Measurements from ENCODE around the gene PAPOLB. TPM values are rescaled to one million over a fixed set of nuclear protein-coding genes. Genes with fewer than 3 reads are reported as not detected.

PAPOLB gene
- total and polyA plus RNA-seq, 10 of the 15 experiments (the other 5 are each of a cell fraction or from before 2014, with no cell fraction given) = 0.01 TPM; not detected in 9

GRCh38 chr7:4866528-4867496 is 5.0 kb upstream of the PAPOLB start (continued):
- TF ChIP-seq E4F1 (IDR thresholded peaks at IDR 0.05; ENCODE audit: borderline replicate concordance, partially characterized antibody) (no peak), NFYB (IDR thresholded peaks at IDR 0.05; ENCODE audit: insufficient read depth, low read depth, low read length) (no peak), RELA (IDR thresholded peaks at IDR 0.05; ENCODE audit: borderline replicate concordance, partially characterized antibody) (no peak), STAT3 (IDR thresholded peaks at IDR 0.05; ENCODE audit: low read depth, low read length) (no peak), MEF2A (IDR thresholded peaks at IDR 0.05; ENCODE audit: insufficient read depth, low read depth, low read length) (no peak), NR2F1 (conservative IDR thresholded peaks at IDR 0.05) (no peak)

GRCh38 chr7:4862156-4862555 is 326 bp upstream of the PAPOLB start:
- no peaks in the 10 kb centered on the region for H4K20me1 ChIP-seq (ENCODE audit: control insufficient read depth, insufficient read depth)
- ATAC-seq (no peak), DNase-seq (ENCODE audit: low read depth, low spot score) (no peak), FAIRE-seq (no peak)
- ChIA-PET RAD21 (ENCODE audit: unreplicated experiment) (no interaction called here), POLR2A (no interaction called here), CTCF (interaction anchor here (1.1 kb wide), 1 partner anchor 223 kb away, joined by 3 read pairs; no protein-coding TSS in a partner anchor), SMC1A (ENCODE audit: uncharacterized antibody, unreplicated experiment) (interaction anchor here (0.5 kb wide), 1 partner anchor 31 kb away, joined by 3 read pairs; no protein-coding TSS in a partner anchor)
- in situ Hi-C loops (cut with MboI) (no loop called here), intact Hi-C loops (cut with micrococcal nuclease; ENCODE audit: unreplicated experiment) (no loop called here)
- no peak for TF ChIP-seq RB1 (IDR thresholded peaks at IDR 0.05; ENCODE audit: borderline replicate concordance)
- no peak for TF ChIP-seq TAF1 (IDR thresholded peaks at IDR 0.05; ENCODE audit: borderline replicate concordance, low read depth, low read length)
- TF ChIP-seq FOXK2 (IDR thresholded peaks at IDR 0.05) = no peak
- no peak for TF ChIP-seq EGR1 (IDR thresholded peaks at IDR 0.05; ENCODE audit: borderline replicate concordance in 1 of 2, low read depth in 2 of 2, low read length in 2 of 2)
- TF ChIP-seq HDAC2 (IDR thresholded peaks at IDR 0.05) = no peak
- no peak for TF ChIP-seq STAT1 (conservative IDR thresholded peaks at IDR 0.05)
- no peak for TF ChIP-seq YBX1 (IDR thresholded peaks at IDR 0.05)
- TF ChIP-seq NFYA (IDR thresholded peaks at IDR 0.05; ENCODE audit: borderline replicate concordance, low read depth, low read length) = no peak
- TF ChIP-seq IRF5 (IDR thresholded peaks at IDR 0.05; ENCODE audit: borderline replicate concordance) = no peak
- TF ChIP-seq BCL3 (IDR thresholded peaks at IDR 0.05; ENCODE audit: borderline replicate concordance, insufficient read depth, low read depth, low read length, poor library complexity, severe bottlenecking) = no peak
- 67% methylated on average over 14 of the region's 14 CpGs for WGBS (ENCODE audit: insufficient coverage, insufficient replicate concordance, low lambda C conversion rate, missing lambda C conversion rate)
- no peak overlapping the region for H2AFZ ChIP-seq (ENCODE audit: control insufficient read depth, low read depth, low read length)
- H3K4me2 ChIP-seq (ENCODE audit: control insufficient read depth, insufficient read depth) = no peak overlapping the region; the same call in 1 of the 2 replicates
- H3K4me1 ChIP-seq (ENCODE audit: control insufficient read depth, insufficient read depth, low read length) = no peaks in the 10 kb centered on the region
- no TSS peak for BruUV-seq (replicated peaks)
- H3K27me3 ChIP-seq (replicated peaks in 1 of 2; ENCODE audit: control insufficient read depth in 2 of 2, insufficient read depth in 2 of 2, low read length in 1 of 2) = peaks cover 0 to 2% of the 10 kb centered on the region in 2 experiments; a peak in 1 of 4 replicates
- no peaks in the 10 kb centered on the region; the same call in 2 of the 3 replicates for H3K9me3 ChIP-seq (replicated peaks; ENCODE audit: control insufficient read depth, insufficient read depth, low read length)
- H3K9ac ChIP-seq (ENCODE audit: control insufficient read depth, insufficient read depth, low read length) = no peak overlapping the region
- no peaks in the 10 kb centered on the region for H3K79me2 ChIP-seq (ENCODE audit: control insufficient read depth, insufficient read depth, low read length)
- no peaks in the 10 kb centered on the region for H3K36me3 ChIP-seq (ENCODE audit: control insufficient read depth in 2 of 2, insufficient read depth in 2 of 2, low read length in 1 of 2)
- no peak overlapping the region for H3K4me3 ChIP-seq
- no peak overlapping the region for H3K27ac ChIP-seq (ENCODE audit: control insufficient read depth, insufficient read depth)

Data from GM12878 (cell line).